ENCODE data around the gene IBSP.

Gene IBSP

DNA sequence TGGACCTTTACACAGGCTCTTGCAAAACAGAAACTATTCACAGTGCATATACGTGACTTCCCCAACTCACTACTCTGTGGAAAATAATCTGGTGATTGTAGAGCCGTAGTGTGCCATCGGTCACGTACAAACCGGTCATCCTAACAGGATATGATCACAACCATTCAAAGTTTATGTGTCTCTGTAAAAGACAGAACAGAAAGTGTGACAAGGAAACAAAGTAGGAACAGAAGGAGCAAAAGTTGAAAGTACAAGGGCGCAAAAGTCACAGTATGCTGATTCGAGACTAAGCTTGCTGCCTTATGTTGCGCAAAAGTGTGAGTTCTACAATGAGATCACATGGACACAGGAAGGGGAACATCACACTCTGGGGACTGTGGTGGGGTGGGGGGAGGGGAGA is 52.0 kb downstream of the IBSP start:
- Mint-ChIP-seq H3K4me3 (no peak overlapping the region), H3K27ac (no peak overlapping the region), H3K36me3 (ENCODE audit: low read depth) (no peaks in the 10 kb centered on the region), H3K27me3 (peaks cover 25% of the 10 kb centered on the region), H3K4me1 (ENCODE audit: low read depth) (no peaks in the 10 kb centered on the region), H3K9me3 (no peaks in the 10 kb centered on the region)

DNA sequence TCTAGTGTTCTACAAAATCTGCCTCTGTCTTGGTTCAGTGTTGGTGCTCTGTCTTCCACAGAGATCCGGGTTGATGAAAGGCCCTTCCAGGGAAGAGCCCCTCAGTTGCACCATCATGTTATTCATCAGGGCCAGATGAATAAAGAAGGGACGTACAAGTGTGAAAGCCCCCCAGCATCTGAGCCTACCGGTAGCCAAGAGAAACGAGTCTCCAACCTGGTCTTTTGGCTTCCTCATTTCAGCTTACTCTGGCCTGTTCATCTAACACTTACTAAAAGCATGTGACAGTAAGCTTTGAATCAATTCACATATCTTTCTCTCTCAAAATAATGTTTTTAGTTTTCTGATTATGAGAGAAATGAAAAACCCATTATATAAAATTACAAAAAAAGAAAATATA is 52.6 kb downstream of the IBSP start:
- Mint-ChIP-seq H3K27ac (no peak overlapping the region), H3K4me1 (ENCODE audit: low read depth) (no peaks in the 10 kb centered on the region), H3K36me3 (ENCODE audit: low read depth) (no peaks in the 10 kb centered on the region), H3K4me3 (no peak overlapping the region), H3K9me3 (no peaks in the 10 kb centered on the region), H3K27me3 (peaks cover 25% of the 10 kb centered on the region)

DNA sequence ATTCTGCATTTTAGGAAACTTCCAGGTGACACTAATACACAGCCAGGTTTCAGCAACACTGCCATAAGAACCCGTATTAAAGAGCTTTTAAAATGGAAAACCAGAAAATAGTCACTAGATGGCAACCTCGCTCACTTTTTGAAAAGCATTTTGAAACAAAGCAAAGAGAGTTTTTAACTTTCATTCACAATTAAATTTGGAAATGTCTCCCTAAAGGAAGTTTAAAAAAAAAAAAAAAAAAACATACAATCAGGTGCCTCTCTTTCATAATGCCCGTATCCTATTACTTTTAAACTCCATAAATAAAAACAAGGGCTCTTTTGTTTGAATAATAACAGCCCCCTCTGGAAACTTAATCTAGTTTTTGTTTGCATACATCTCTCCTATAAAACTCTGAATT is 53.8 kb downstream of the IBSP start:
- Mint-ChIP-seq H3K4me1 (ENCODE audit: low read depth) (no peaks in the 10 kb centered on the region), H3K27me3 (peaks cover 14% of the 10 kb centered on the region), H3K9me3 (no peaks in the 10 kb centered on the region), H3K27ac (no peak overlapping the region), H3K4me3 (no peak overlapping the region), H3K36me3 (ENCODE audit: low read depth) (no peaks in the 10 kb centered on the region)

DNA sequence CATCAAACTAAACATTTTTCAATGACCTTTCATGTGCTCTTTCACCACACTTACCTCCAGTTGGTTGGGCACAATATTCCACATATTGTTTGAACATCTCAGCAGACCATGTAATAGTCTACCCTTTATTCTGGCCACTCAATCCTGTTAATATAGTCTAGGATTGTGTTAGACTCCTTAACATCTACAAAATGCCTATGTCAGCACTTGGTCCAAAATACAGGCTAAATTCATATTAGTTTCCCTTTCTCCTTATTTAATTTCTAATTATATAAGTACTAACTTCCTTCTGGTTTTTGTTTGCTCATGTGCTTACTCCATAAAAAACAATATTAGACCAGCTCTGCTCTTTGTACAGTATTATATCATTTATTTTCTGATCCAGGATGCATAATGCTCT is 54.5 kb downstream of the IBSP start:
- H3K27ac Mint-ChIP-seq, result no peak overlapping the region
- no peaks in the 10 kb centered on the region for H3K4me1 Mint-ChIP-seq (ENCODE audit: low read depth)
- H3K36me3 Mint-ChIP-seq (ENCODE audit: low read depth), result no peaks in the 10 kb centered on the region
- no peak overlapping the region for H3K4me3 Mint-ChIP-seq
- peaks cover 16% of the 10 kb centered on the region for H3K27me3 Mint-ChIP-seq
- H3K9me3 Mint-ChIP-seq, result no peaks in the 10 kb centered on the region

DNA sequence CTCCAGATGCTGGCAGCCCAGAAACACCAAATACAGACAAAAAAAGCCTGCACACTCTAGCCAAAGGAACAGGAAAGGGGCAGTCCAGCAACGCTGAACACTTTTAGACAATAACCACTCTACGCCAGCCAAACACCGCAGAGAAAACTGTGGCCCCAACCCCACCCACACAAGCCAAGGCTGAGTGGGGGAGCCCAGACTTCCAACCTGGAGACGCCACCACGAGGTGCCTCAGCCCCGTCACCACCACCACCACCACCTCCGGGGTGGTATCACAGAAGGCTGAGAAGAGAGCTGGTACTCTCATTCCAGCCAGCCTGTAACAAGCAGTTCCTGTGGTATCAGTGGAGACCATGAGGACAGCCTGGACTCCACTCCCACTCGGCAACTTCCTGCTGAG is 56.2 kb downstream of the IBSP start:
- Mint-ChIP-seq H3K9me3 (no peaks in the 10 kb centered on the region), H3K4me1 (ENCODE audit: low read depth) (no peaks in the 10 kb centered on the region), H3K27me3 (peaks cover 22% of the 10 kb centered on the region), H3K4me3 (no peak overlapping the region), H3K36me3 (ENCODE audit: low read depth) (no peaks in the 10 kb centered on the region), H3K27ac (no peak overlapping the region)

DNA sequence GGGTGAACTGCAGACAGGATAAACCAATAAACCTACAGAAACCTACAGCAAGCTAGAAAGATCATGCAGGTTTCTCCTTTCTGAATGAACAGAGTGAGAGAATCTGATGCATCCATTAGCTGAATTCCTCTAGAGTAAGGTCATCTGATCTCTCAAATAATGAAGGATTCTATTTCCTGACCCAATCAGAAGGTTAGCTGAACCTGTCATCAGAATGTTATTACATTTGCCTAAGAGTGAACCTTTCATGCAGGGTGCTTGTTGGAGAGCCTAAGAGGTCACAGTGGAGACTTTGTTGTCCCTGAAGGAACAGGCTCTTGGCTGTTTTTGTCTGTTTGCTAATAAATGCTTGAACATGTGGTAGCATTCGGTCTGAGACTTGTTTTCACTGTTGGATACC is 57.5 kb downstream of the IBSP start:
- H3K9me3 Mint-ChIP-seq, result no peaks in the 10 kb centered on the region
- no peak overlapping the region for H3K27ac Mint-ChIP-seq
- H3K36me3 Mint-ChIP-seq (ENCODE audit: low read depth), result no peaks in the 10 kb centered on the region
- H3K27me3 Mint-ChIP-seq, result peaks cover 30% of the 10 kb centered on the region
- H3K4me1 Mint-ChIP-seq (ENCODE audit: low read depth), result no peaks in the 10 kb centered on the region
- no peak overlapping the region for H3K4me3 Mint-ChIP-seq

DNA sequence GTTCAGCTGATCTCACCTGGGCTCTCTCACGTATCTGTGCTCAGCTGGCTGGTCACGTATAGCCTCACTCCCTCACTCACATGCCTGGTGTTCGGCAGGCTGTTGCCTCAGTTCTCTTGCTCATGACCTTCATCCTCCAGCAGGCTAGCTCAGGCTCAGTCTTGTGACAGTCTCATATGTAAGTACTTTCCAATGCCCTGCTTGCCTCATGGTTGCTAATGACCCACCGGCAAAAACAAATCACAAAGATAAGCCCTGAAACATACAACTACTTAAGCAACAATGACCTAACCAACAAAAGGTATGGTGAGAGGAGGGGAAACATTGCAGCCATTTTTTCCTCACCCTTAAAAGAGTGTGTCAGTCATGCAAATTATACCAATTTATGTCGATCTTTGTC is 58.4 kb downstream of the IBSP start:
- Mint-ChIP-seq H3K36me3 (ENCODE audit: low read depth) (no peaks in the 10 kb centered on the region), H3K27ac (no peak overlapping the region), H3K9me3 (no peaks in the 10 kb centered on the region), H3K4me1 (ENCODE audit: low read depth) (no peaks in the 10 kb centered on the region), H3K27me3 (peaks cover 30% of the 10 kb centered on the region), H3K4me3 (no peak overlapping the region)
